Stimulated activated CD4-positive, alpha-beta T cell treated with anti-CD3 and anti-CD28 coated beads, Interleukin-12 subunit alpha, Interleukin-12 subunit beta, amount 100 ng/mL, for 24 hours (primary cell): ENCODE results near the gene MCCD1.

ENCODE experiments used
- DNase-seq, 2 experiments: peaks; one replicate each; pipeline ENCODE4 v3.0.0-alpha.2; 2020; ENCODE audit warnings: low read depth in 2 of 2

Gene MCCD1

GRCh38 chr6:31543639-31544038 lies 14.9 kb downstream of the MCCD1 start:
- DNase-seq: no peak

GRCh38 chr6:31544676-31545075 lies 15.9 kb downstream of the MCCD1 start:
- no peak for DNase-seq

GRCh38 chr6:31545291-31545690 lies 16.5 kb downstream of the MCCD1 start:
- DNase-seq: no peak

- peak; percentile 73 to 91 for DNase-seq
These were observed 17.7 kb downstream of the MCCD1 start, which contains the start of gene ATP6V1G2 for GRCh38 chr6:31546339-31546957. Gene ATP6V1G2, minus strand, starts transcription at chr6:31546608. Its CDS starts 49 bp downstream, at chr6:31546559.

GRCh38 chr6:31546958-31547726 lies 18.4 kb downstream of the MCCD1 start, which contains the start of gene NFKBIL1:
Gene NFKBIL1, plus strand, starts transcription at chr6:31547608. Its CDS starts 87 bp downstream, at chr6:31547695.
- DNase-seq: peak; percentile 88 to 91

- no peak for DNase-seq
These were observed 19.2 kb downstream of the MCCD1 start for GRCh38 chr6:31547727-31548543.

- DNase-seq: no peak
These were observed 19.7 kb downstream of the MCCD1 start for GRCh38 chr6:31548544-31548873.

GRCh38 chr6:31551371-31551770 lies 22.6 kb downstream of the MCCD1 start:
- DNase-seq: peak in 1 of 2 experiments; percentile 56

GRCh38 chr6:31556307-31556706 lies 27.5 kb downstream of the MCCD1 start:
- DNase-seq: no peak

- DNase-seq: no peak
These were observed 28.9 kb downstream of the MCCD1 start for GRCh38 chr6:31557443-31558317.

- no peak for DNase-seq
These were observed 29.5 kb downstream of the MCCD1 start for GRCh38 chr6:31558318-31558625.

GRCh38 chr6:31558631-31559500 lies 30.1 kb downstream of the MCCD1 start:
- DNase-seq: peak in 1 of 2 experiments; percentile 74

GRCh38 chr6:31559606-31559957 lies 30.8 kb downstream of the MCCD1 start:
- no peak for DNase-seq

- DNase-seq: no peak
These were observed 31.4 kb downstream of the MCCD1 start for GRCh38 chr6:31559958-31560696.

- no peak for DNase-seq
These were observed 31.9 kb downstream of the MCCD1 start for GRCh38 chr6:31560697-31561058.

- no peak for DNase-seq
These were observed 39.0 kb downstream of the MCCD1 start for GRCh38 chr6:31567531-31568370.

- peak in 1 of 2 experiments; percentile 65 for DNase-seq
These were observed 39.8 kb downstream of the MCCD1 start for GRCh38 chr6:31568537-31568961.

GRCh38 chr6:31569861-31570536 lies 41.2 kb downstream of the MCCD1 start:
- DNase-seq: no peak
